GM12878 (cell line): ENCODE measurements around the gene PFN3. TPM values are rescaled to one million over a fixed set of nuclear protein-coding genes. Genes with fewer than 3 reads are reported as not detected.

Source experiments
- BACH1 ChIP-seq: fragments of 450-650 bp; IDR thresholded peaks from 2 replicates; pipeline ENCODE4 v1.6.1; 2017; ENCODE audit warnings: mild to moderate bottlenecking, borderline replicate concordance
- BCL3 ChIP-seq: IDR thresholded peaks from 2 replicates; pipeline ENCODE4 v1.6.1; 2011; ENCODE audit warnings: borderline replicate concordance, low read depth, mild to moderate bottlenecking, moderate library complexity, low read length; ENCODE audit not compliant: insufficient read depth, poor library complexity, severe bottlenecking
- CBFB ChIP-seq: IDR thresholded peaks from 2 replicates; pipeline ENCODE4 v1.6.1; 2016; ENCODE audit warnings: antibody characterized with exemption, low read depth
- CREM ChIP-seq: IDR thresholded peaks from 2 replicates; pipeline ENCODE4 v1.6.1; 2014; ENCODE audit warnings: antibody characterized with exemption, low read depth
- EP300 ChIP-seq, 2 experiments: fragments of 150-350 bp in 1 of 2; IDR thresholded peaks; 2 replicates each; pipeline ENCODE4 v1.6.1; 2011 to 2012; ENCODE audit warnings: low read depth in 2 of 2, low read length in 2 of 2, borderline replicate concordance in 1 of 2, improper control_type of control experiment in 1 of 2, inconsistent platforms in 1 of 2; ENCODE audit not compliant: control insufficient read depth in 1 of 2
- ETV6 ChIP-seq, 2 experiments: fragments of 450-650 bp in 1 of 2; IDR thresholded peaks in 1 of 2; conservative IDR thresholded peaks in 1 of 2; 2 replicates each; pipeline ENCODE4 v1.6.1; 2014; ENCODE audit warnings: antibody characterized with exemption in 1 of 2, borderline replicate concordance in 1 of 2, low read depth in 1 of 2, mild to moderate bottlenecking in 1 of 2, moderate library complexity in 1 of 2
- EZH2 ChIP-seq: IDR thresholded peaks from 2 replicates; pipeline ENCODE4 v1.6.1; 2012; ENCODE audit warnings: low read depth, mild to moderate bottlenecking, control low read depth, inconsistent platforms, low read length, borderline replicate concordance; ENCODE audit not compliant: control insufficient read depth
- GATAD2B ChIP-seq: fragments of 450-650 bp; conservative IDR thresholded peaks from 2 replicates; pipeline ENCODE4 v1.6.1; 2017; ENCODE audit warnings: low read depth, mild to moderate bottlenecking, moderate library complexity
- HDAC2 ChIP-seq: fragments of 200-600 bp; sonication (generic); IDR thresholded peaks from 2 replicates; pipeline ENCODE4 v1.6.1; 2017
- HDGF ChIP-seq: fragments of 450-650 bp; IDR thresholded peaks from 2 replicates; pipeline ENCODE4 v1.6.1; 2016; ENCODE audit warnings: antibody characterized with exemption
- KAT2A ChIP-seq: conservative IDR thresholded peaks from 2 replicates; pipeline ENCODE4 v1.6.1; 2011; ENCODE audit warnings: low read depth, low read length; ENCODE audit not compliant: control insufficient read depth
- MYC ChIP-seq: IDR thresholded peaks from 2 replicates; pipeline ENCODE4 v1.6.1; 2011; ENCODE audit warnings: mild to moderate bottlenecking, low read length, moderate library complexity, inconsistent platforms; ENCODE audit not compliant: insufficient read depth, insufficient replicate concordance, insufficient read length, severe bottlenecking
- NR2F1 ChIP-seq: fragments of 450-650 bp; conservative IDR thresholded peaks from 2 replicates; pipeline ENCODE4 v1.6.1; 2017; ENCODE audit warnings: mild to moderate bottlenecking
- PKNOX1 ChIP-seq: fragments of 450-650 bp; IDR thresholded peaks from 2 replicates; pipeline ENCODE4 v1.6.1; 2016; ENCODE audit warnings: mild to moderate bottlenecking
- SRF ChIP-seq, 2 experiments: IDR thresholded peaks; 2 replicates each; pipeline ENCODE4 v1.6.1; 2011; ENCODE audit warnings: low read depth in 2 of 2, low read length in 2 of 2, mild to moderate bottlenecking in 1 of 2, moderate library complexity in 1 of 2
- STAT1 ChIP-seq: fragments of 450-650 bp; conservative IDR thresholded peaks from 2 replicates; pipeline ENCODE4 v1.6.1; 2014; ENCODE audit warnings: antibody characterized with exemption, mild to moderate bottlenecking
- TCF3 ChIP-seq: IDR thresholded peaks from 2 replicates; pipeline ENCODE4 v1.6.1; 2012; ENCODE audit warnings: low read depth, mild to moderate bottlenecking, low read length, borderline replicate concordance; ENCODE audit not compliant: insufficient read depth
- YY1 ChIP-seq: IDR thresholded peaks from 2 replicates; pipeline ENCODE4 v1.6.1; 2011; ENCODE audit warnings: low read depth, mild to moderate bottlenecking, low read length
- ZNF207 ChIP-seq: fragments of 450-650 bp; IDR thresholded peaks from 2 replicates; pipeline ENCODE4 v1.6.1; 2014; ENCODE audit warnings: antibody characterized with exemption, mild to moderate bottlenecking, borderline replicate concordance
- ZNF384 ChIP-seq: IDR thresholded peaks from 2 replicates; pipeline ENCODE4 v1.6.1; 2012; ENCODE audit warnings: low read depth, mild to moderate bottlenecking, low read length, improper control_type of control experiment, borderline replicate concordance
- ZSCAN29 ChIP-seq: fragments of 450-650 bp; IDR thresholded peaks from 2 replicates; pipeline ENCODE4 v1.6.1; 2017; ENCODE audit warnings: mild to moderate bottlenecking, moderate library complexity
- polyA plus RNA-seq, 11 experiments: library from polyadenylated mRNA; depleted of rRNA in 4 of 11; unstranded in 6 of 11; stranded (reverse) in 5 of 11; fragments of >200 nt; fragmentation: Nextera tagmentation in 4 of 11; fragmentation: Illumina TruSeq in 1 of 11; extraction: Ambion mirVana in 4 of 11; extraction: Trizol in 1 of 11; gene quantifications; 1 replicate in 1 of 11; 2 replicates in 10 of 11; pipeline versions ENCODE4 v1.2.1 to v1.2.3, GENCODE V29; 2011 to 2016; ENCODE audit warnings: inconsistent platforms in 2 of 11, missing spikeins in 2 of 11, low read depth in 1 of 11
- total RNA-seq, 4 experiments: library from RNA; depleted of rRNA in 3 of 4; stranded (reverse); fragments of >200 nt in 3 of 4; fragmentation: Illumina TruSeq in 1 of 4; extraction: Trizol in 1 of 4; gene quantifications; 2 replicates each; pipeline versions ENCODE4 v1.2.1 to v1.2.3, GENCODE V29; 2013 to 2021
- TF ChIP-seq, protein P1 (sequence below): fragments of 450-650 bp; IDR thresholded peaks from 2 replicates; pipeline ENCODE4 v1.6.1; 2016; ENCODE audit warnings: mild to moderate bottlenecking, moderate library complexity, borderline replicate concordance

PFN3 gene
- total and polyA plus RNA-seq, 10 of the 15 experiments (the other 5 are each of a cell fraction or from before 2014, with no cell fraction given): not detected

- no peak for TF ChIP-seq HDAC2
- TF ChIP-seq ZSCAN29: no peak
- peak; percentile 61 for TF ChIP-seq MYC
- no peak for TF ChIP-seq SRF (IDR thresholded peaks at IDR 0.05; ENCODE audit: low read depth in 2 of 2, low read length in 2 of 2)
- TF ChIP-seq HDGF: peak; percentile 96
- TF ChIP-seq NR2F1: peak; percentile 66
- TF ChIP-seq BCL3: no peak
- peak; percentile 51; the same call in 1 of the 2 replicates for TF ChIP-seq PKNOX1
- peak; percentile 87; the same call in 1 of the 2 replicates for TF ChIP-seq GATAD2B
- TF ChIP-seq TCF3: no peak
- TF ChIP-seq ZNF207: no peak
- peak; percentile 86 for TF ChIP-seq CREM
- no peak for TF ChIP-seq KAT2A
- peak; percentile 94; the same call in 1 of the 2 replicates for TF ChIP-seq STAT1
- peak; percentile 17; the same call in 1 of the 2 replicates for TF ChIP-seq ZNF384
- TF ChIP-seq BACH1: peak; percentile 18; the same call in 1 of the 2 replicates
- TF ChIP-seq CBFB: peak; percentile 89
- TF ChIP-seq EZH2: no peak
- TF ChIP-seq ETV6 (conservative IDR thresholded peaks at IDR 0.05 in 1 of 2, IDR thresholded peaks at IDR 0.05 in 1 of 2; ENCODE audit: borderline replicate concordance in 1 of 2, low read depth in 1 of 2): peak in 1 of 2 experiments; percentile 95; a peak in 2 of 4 replicates
- TF ChIP-seq, protein P1, sequence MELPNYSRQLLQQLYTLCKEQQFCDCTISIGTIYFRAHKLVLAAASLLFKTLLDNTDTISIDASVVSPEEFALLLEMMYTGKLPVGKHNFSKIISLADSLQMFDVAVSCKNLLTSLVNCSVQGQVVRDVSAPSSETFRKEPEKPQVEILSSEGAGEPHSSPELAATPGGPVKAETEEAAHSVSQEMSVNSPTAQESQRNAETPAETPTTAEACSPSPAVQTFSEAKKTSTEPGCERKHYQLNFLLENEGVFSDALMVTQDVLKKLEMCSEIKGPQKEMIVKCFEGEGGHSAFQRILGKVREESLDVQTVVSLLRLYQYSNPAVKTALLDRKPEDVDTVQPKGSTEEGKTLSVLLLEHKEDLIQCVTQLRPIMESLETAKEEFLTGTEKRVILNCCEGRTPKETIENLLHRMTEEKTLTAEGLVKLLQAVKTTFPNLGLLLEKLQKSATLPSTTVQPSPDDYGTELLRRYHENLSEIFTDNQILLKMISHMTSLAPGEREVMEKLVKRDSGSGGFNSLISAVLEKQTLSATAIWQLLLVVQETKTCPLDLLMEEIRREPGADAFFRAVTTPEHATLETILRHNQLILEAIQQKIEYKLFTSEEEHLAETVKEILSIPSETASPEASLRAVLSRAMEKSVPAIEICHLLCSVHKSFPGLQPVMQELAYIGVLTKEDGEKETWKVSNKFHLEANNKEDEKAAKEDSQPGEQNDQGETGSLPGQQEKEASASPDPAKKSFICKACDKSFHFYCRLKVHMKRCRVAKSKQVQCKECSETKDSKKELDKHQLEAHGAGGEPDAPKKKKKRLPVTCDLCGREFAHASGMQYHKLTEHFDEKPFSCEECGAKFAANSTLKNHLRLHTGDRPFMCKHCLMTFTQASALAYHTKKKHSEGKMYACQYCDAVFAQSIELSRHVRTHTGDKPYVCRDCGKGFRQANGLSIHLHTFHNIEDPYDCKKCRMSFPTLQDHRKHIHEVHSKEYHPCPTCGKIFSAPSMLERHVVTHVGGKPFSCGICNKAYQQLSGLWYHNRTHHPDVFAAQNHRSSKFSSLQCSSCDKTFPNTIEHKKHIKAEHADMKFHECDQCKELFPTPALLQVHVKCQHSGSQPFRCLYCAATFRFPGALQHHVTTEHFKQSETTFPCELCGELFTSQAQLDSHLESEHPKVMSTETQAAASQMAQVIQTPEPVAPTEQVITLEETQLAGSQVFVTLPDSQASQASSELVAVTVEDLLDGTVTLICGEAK: peak; percentile 75; the same call in 1 of the 2 replicates
- peak; percentile 50; the same call in 1 of the 2 replicates for TF ChIP-seq YY1
- peak; percentile 25 to 55; a peak in 2 of 4 replicates for TF ChIP-seq EP300 (IDR thresholded peaks at IDR 0.05; ENCODE audit: borderline replicate concordance in 1 of 2, control insufficient read depth in 1 of 2, low read depth in 2 of 2, low read length in 2 of 2)
Measured at GRCh38 chr5:177357459-177358351, 42.8 kb downstream of the PFN3 start, which contains the start of gene RGS14 (continued).
